Measurements from ENCODE around the gene CBX2.

Gene CBX2

DNA sequence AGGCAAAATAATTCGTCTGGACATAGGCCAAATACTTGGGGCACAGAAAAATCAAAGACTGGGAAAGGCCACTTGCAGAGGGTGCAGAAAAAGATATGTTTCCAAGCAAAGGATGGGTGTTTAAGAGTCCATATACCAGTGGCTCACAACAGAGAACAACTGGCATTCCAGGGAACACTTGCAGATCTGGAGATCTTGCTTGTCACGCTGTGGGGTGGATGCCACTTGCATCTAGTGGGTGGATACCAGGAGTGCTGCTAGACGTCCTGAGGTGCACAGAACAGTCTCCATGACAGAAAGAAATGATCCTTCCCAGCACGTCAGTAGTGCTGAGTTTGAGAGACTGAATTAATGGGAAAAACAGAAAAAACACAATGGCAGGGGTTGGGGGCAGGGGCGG, 10.5 kb downstream of the CBX2 start:
- TF ChIP-seq, protein P1, sequence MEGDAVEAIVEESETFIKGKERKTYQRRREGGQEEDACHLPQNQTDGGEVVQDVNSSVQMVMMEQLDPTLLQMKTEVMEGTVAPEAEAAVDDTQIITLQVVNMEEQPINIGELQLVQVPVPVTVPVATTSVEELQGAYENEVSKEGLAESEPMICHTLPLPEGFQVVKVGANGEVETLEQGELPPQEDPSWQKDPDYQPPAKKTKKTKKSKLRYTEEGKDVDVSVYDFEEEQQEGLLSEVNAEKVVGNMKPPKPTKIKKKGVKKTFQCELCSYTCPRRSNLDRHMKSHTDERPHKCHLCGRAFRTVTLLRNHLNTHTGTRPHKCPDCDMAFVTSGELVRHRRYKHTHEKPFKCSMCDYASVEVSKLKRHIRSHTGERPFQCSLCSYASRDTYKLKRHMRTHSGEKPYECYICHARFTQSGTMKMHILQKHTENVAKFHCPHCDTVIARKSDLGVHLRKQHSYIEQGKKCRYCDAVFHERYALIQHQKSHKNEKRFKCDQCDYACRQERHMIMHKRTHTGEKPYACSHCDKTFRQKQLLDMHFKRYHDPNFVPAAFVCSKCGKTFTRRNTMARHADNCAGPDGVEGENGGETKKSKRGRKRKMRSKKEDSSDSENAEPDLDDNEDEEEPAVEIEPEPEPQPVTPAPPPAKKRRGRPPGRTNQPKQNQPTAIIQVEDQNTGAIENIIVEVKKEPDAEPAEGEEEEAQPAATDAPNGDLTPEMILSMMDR (IDR thresholded peaks at IDR 0.05; ENCODE audit: insufficient read depth, low read length, missing control alignments): no peak
- ChIA-PET POLR2A (no interaction called here), CTCF (interaction anchor here (1.1 to 2.2 kb wide), 8 partner anchors 9 to 218 kb away, joined by 3 to 15 read pairs (median 4); partner anchors contain the start of gene CBX2)
- DNase-seq (ENCODE audit: low read depth, low spot score): no peak
- no peak overlapping the region for H3K4me3 ChIP-seq (ENCODE audit: low read depth, low read length)

- H3K4me3 ChIP-seq (ENCODE audit: low read depth, low read length): no peak overlapping the region
- ChIA-PET CTCF (interaction anchor here (0.7 to 2.2 kb wide), 18 partner anchors 8 to 220 kb away, joined by 3 to 15 read pairs (median 4); partner anchors contain the start of gene CBX2), POLR2A (no interaction called here)
- no peak for DNase-seq (ENCODE audit: low read depth, low spot score)
- TF ChIP-seq, protein P1 (IDR thresholded peaks at IDR 0.05; ENCODE audit: insufficient read depth, low read length, missing control alignments): no peak
These were observed 11.3 kb downstream of the CBX2 start for GRCh38 chr17:79788989-79789942.

GRCh38 chr17:79789943-79790804, 12.2 kb downstream of the CBX2 start:
- CTCF ChIA-PET: interaction anchor here (0.7 to 2.2 kb wide), 17 partner anchors 9 to 219 kb away, joined by 3 to 15 read pairs (median 4); partner anchors contain the start of gene CBX2
- H3K4me3 ChIP-seq (ENCODE audit: low read depth, low read length): no peak overlapping the region
- TF ChIP-seq, protein P1 (IDR thresholded peaks at IDR 0.05; ENCODE audit: insufficient read depth, low read length, missing control alignments): peak; percentile 64
- no peak for DNase-seq (ENCODE audit: low read depth, low spot score)
- POLR2A ChIA-PET: interaction anchor here (1.5 kb wide), 1 partner anchor 49 kb away, joined by 3 read pairs; the partner anchor contains the start of gene CBX4

DNA sequence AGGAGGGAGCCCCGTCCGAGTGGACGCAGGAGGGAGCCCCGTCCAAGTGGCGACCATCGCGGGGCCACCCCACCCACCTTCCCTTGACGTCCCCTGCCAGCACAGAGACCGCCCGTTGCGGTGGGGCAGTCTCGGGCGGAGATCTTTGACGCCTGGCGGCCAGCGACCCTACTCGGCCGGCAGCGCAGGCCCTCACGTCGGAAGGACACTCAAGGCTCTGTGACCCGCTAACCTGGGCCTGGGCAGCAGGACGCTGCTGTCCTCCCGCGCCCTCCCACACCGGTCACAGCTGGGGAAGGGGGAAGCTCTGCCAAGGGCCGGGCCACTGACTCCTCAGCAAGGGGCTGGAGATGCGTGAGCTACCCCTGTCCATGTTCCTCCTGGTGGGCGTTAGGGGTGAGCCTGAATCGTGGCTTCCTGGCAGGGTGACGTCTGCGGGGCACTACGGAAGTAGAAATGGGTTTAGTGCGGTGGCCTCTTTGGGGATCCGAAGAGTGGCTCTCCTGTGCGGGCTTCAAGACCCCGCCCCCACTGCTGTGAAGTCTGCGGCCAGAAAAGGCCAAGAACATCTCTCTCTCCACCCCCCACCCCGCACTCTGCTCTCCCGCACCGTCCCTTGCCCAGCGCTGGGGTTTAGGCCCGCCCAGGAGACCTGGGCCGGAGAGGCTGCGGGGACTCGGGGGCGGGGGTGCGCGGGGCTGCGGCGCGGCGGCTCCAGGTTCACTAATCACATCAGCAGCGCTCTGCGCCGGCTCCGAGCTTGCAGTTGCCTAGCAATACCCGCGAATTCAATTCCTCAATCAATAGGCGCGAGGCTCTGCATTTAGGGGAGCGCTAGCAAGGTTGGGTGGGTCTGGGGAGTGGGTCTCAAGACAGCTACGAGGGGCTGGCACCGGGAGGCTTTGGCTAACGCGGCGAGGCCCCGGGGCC, 13.1 kb downstream of the CBX2 start:
- POLR2A ChIA-PET: interaction anchor here (1.5 kb wide), 1 partner anchor 48 kb away, joined by 3 read pairs; the partner anchor contains the start of gene CBX4
- TF ChIP-seq, protein P1 (IDR thresholded peaks at IDR 0.05; ENCODE audit: insufficient read depth, low read length, missing control alignments): no peak
- H3K4me3 ChIP-seq (ENCODE audit: low read depth, low read length): no peak overlapping the region
- no peak for DNase-seq (ENCODE audit: low read depth, low spot score)
- CTCF ChIA-PET: interaction anchor here (0.6 to 2.2 kb wide), 5 partner anchors 12 to 208 kb away, joined by 3 to 15 read pairs (median 4); partner anchors contain the start of gene CBX2

GRCh38 chr17:79791735-79792161, 13.8 kb downstream of the CBX2 start:
- POLR2A ChIA-PET: interaction anchor here (0.6 kb wide), 1 partner anchor 43 kb away, joined by 3 read pairs; no protein-coding TSS in a partner anchor
- CTCF ChIA-PET: no interaction called here
- TF ChIP-seq, protein P1 (IDR thresholded peaks at IDR 0.05; ENCODE audit: insufficient read depth, low read length, missing control alignments): no peak
- H3K4me3 ChIP-seq (ENCODE audit: low read depth, low read length): no peak overlapping the region
- no peak for DNase-seq (ENCODE audit: low read depth, low spot score)

Measured in AG04449 (cell line).